SK-N-SH (cell line): ENCODE data around the gene GPR87. TPM values are rescaled to one million over a fixed set of nuclear protein-coding genes. Genes with fewer than 3 reads are reported as not detected.

Experiments
- CTCF ChIA-PET: fragments of 300-600, 350-600 bp; formaldehyde crosslinking; extraction: SDS; loops from one replicate; lab custom pipeline; 2021; lab: Yijun Ruan, JAX
- POLR2A ChIA-PET: fragments of 350-600 bp; sonication (Branson Sonifier 250); formaldehyde crosslinking; extraction: SDS; loops from one replicate; lab custom pipeline; 2020; ENCODE audit warnings: antibody characterized with exemption, inconsistent platforms; lab: Yijun Ruan, JAX
- DNase-seq: peaks from one replicate; pipeline ENCODE4 v3.0.0; 2012
- H2AFZ ChIP-seq: fragments of 200-600 bp; sonication (generic); 2 replicates; pipeline ENCODE4 v1.8.1; 2016; ENCODE audit warnings: antibody characterized with exemption, mild to moderate bottlenecking, low read depth
- H3F3A ChIP-seq: fragments of 200-600 bp; sonication (generic); replicated peaks from 2 replicates; pipeline ENCODE3; 2016; ENCODE audit warnings: antibody characterized with exemption, mild to moderate bottlenecking; ENCODE audit not compliant: insufficient read depth
- H3K27ac ChIP-seq, 2 experiments: fragments of 200-500 bp in 1 of 2; fragments of 200-600 bp in 1 of 2; sonication (Bioruptor generic) in 1 of 2; sonication (generic), shearing (Covaris generic) in 1 of 2; 2 replicates each; pipeline versions ENCODE4 v1.5.1 to v1.6.1; 2014 to 2016; ENCODE audit warnings: low read depth in 2 of 2, inconsistent platforms in 1 of 2, low read length in 1 of 2, mild to moderate bottlenecking in 1 of 2, mixed read lengths in 1 of 2
- H3K27me3 ChIP-seq: fragments of 200-600 bp; sonication (generic), shearing (Covaris generic); 2 replicates; pipeline ENCODE4 v1.6.1; 2016; ENCODE audit warnings: mixed run types; ENCODE audit not compliant: insufficient read depth
- H3K36me3 ChIP-seq, 2 experiments: fragments of 200-500 bp in 1 of 2; fragments of 200-600 bp in 1 of 2; sonication (Bioruptor generic) in 1 of 2; sonication (generic) in 1 of 2; replicated peaks in 1 of 2; 2 replicates each; pipeline versions ENCODE3 to v1.5.1; 2014 to 2016; ENCODE audit warnings: low read length in 1 of 2, mild to moderate bottlenecking in 1 of 2; ENCODE audit not compliant: insufficient read depth in 2 of 2, control insufficient read depth in 1 of 2
- H3K4me1 ChIP-seq, 2 experiments: fragments of 200-500 bp in 1 of 2; fragments of 200-600 bp in 1 of 2; sonication (Bioruptor generic) in 1 of 2; sonication (generic), shearing (Covaris generic) in 1 of 2; 2 replicates each; pipeline versions ENCODE4 v1.5.1 to v1.6.1; 2014 to 2016; ENCODE audit warnings: low read depth in 1 of 2, low read length in 1 of 2, mixed run types in 1 of 2; ENCODE audit not compliant: insufficient read depth in 2 of 2, control insufficient read depth in 1 of 2
- H3K4me2 ChIP-seq: fragments of 200-600 bp; sonication (generic), shearing (Covaris generic); 2 replicates; pipeline ENCODE4 v1.6.1; 2017; ENCODE audit warnings: mixed run types
- H3K4me3 ChIP-seq, 2 experiments: fragments of 200-500 bp in 1 of 2; fragments of 200-600 bp in 1 of 2; sonication (Bioruptor generic) in 1 of 2; sonication (generic), shearing (Covaris generic) in 1 of 2; 2 replicates each; pipeline versions ENCODE4 v1.5.1 to v1.8.1; 2014 to 2016; ENCODE audit warnings: low read depth in 2 of 2, inconsistent platforms in 1 of 2, low read length in 1 of 2, mild to moderate bottlenecking in 1 of 2, mixed read lengths in 1 of 2, moderate library complexity in 1 of 2
- H3K79me2 ChIP-seq: fragments of 200-600 bp; sonication (generic); 2 replicates; pipeline ENCODE4 v1.8.1; 2017; ENCODE audit warnings: mild to moderate bottlenecking; ENCODE audit not compliant: insufficient read depth
- H3K9ac ChIP-seq: fragments of 200-600 bp; sonication (generic); 2 replicates; pipeline ENCODE4 v1.6.1; 2017; ENCODE audit warnings: mixed run types
- H3K9me2 ChIP-seq: fragments of 200-600 bp; sonication (generic); 2 replicates; pipeline ENCODE4 v1.6.1; 2017; ENCODE audit warnings: mixed run types
- H3K9me3 ChIP-seq: fragments of 200-600 bp; sonication (generic); 2 replicates; pipeline ENCODE4 v1.6.1; 2017; ENCODE audit warnings: mixed run types, mild to moderate bottlenecking, moderate library complexity
- H4K20me1 ChIP-seq: fragments of 200-600 bp; sonication (generic); 2 replicates; pipeline ENCODE4 v1.6.1; 2017; ENCODE audit warnings: mild to moderate bottlenecking, mixed run types; ENCODE audit not compliant: insufficient read depth
- CHD2 ChIP-seq: fragments of 150-350 bp; IDR thresholded peaks from 2 replicates; pipeline ENCODE4 v1.6.1; 2018; ENCODE audit warnings: low read length; ENCODE audit not compliant: partially characterized antibody
- CTCF ChIP-seq: fragments of 200-600 bp; sonication (generic); IDR thresholded peaks from 2 replicates; pipeline ENCODE4 v1.6.1; 2017; ENCODE audit warnings: antibody characterized with exemption, mild to moderate bottlenecking, moderate library complexity
- ELF1 ChIP-seq: IDR thresholded peaks from 2 replicates; pipeline ENCODE4 v1.4.0; 2012
- EP300 ChIP-seq, 2 experiments: IDR thresholded peaks; 2 replicates each; pipeline versions ENCODE4 v1.4.0 to v1.6.1; 2012; ENCODE audit warnings: borderline replicate concordance in 1 of 2, low read depth in 1 of 2, low read length in 1 of 2
- EZH2phosphoT487 ChIP-seq: fragments of 200-600 bp; sonication (generic); IDR thresholded peaks from 2 replicates; pipeline ENCODE4 v1.6.1; 2017; ENCODE audit warnings: low read depth, mixed run types, mild to moderate bottlenecking, antibody characterized with exemption, moderate library complexity, borderline replicate concordance
- GATA2 ChIP-seq: sonication (generic); formaldehyde crosslinking; IDR thresholded peaks from 2 replicates; pipeline ENCODE4 v1.5.0; 2020; ENCODE audit warnings: mild to moderate bottlenecking, missing genetic modification reagents
- IRF3 ChIP-seq: fragments of 150-350 bp; IDR thresholded peaks from 2 replicates; pipeline ENCODE4 v1.6.1; 2016; ENCODE audit warnings: mild to moderate bottlenecking, low read depth, low read length
- MAX ChIP-seq: IDR thresholded peaks from 2 replicates; pipeline ENCODE4 v1.4.0; 2012; ENCODE audit warnings: low read depth
- MEF2A ChIP-seq: IDR thresholded peaks from 2 replicates; pipeline ENCODE4 v1.4.0; 2012; ENCODE audit warnings: low read depth, borderline replicate concordance
- NFIC ChIP-seq: IDR thresholded peaks from 2 replicates; pipeline ENCODE4 v1.4.0; 2012; ENCODE audit warnings: borderline replicate concordance
- NRF1 ChIP-seq: IDR thresholded peaks from 2 replicates; pipeline ENCODE4 v1.6.1; 2012; ENCODE audit warnings: low read depth, mild to moderate bottlenecking, low read length
- PBX3 ChIP-seq: IDR thresholded peaks from 2 replicates; pipeline ENCODE4; 2012
- POLR2AphosphoS5 ChIP-seq: IDR thresholded peaks from 2 replicates; pipeline ENCODE4 v1.6.1; 2012; ENCODE audit warnings: low read depth, low read length
- RFX5 ChIP-seq: IDR thresholded peaks from 2 replicates; pipeline ENCODE4 v1.6.1; 2012; ENCODE audit warnings: mild to moderate bottlenecking, improper control_type of control experiment, low read length
- RXRA ChIP-seq: IDR thresholded peaks from 2 replicates; pipeline ENCODE4 v1.4.0; 2012; ENCODE audit warnings: low read depth, mild to moderate bottlenecking, borderline replicate concordance
- SMC3 ChIP-seq: IDR thresholded peaks from 2 replicates; pipeline ENCODE4 v1.6.1; 2012; ENCODE audit warnings: low read depth, low read length, improper control_type of control experiment
- TAF1 ChIP-seq: IDR thresholded peaks from 2 replicates; pipeline ENCODE4 v1.6.1; 2012; ENCODE audit warnings: low read depth, mild to moderate bottlenecking, low read length, moderate library complexity, borderline replicate concordance
- TCF12 ChIP-seq: IDR thresholded peaks from 2 replicates; pipeline ENCODE4 v1.4.0; 2012
- TEAD4 ChIP-seq: IDR thresholded peaks from 2 replicates; pipeline ENCODE4 v1.4.0; 2012; ENCODE audit warnings: mild to moderate bottlenecking, borderline replicate concordance; ENCODE audit not compliant: insufficient read depth
- USF2 ChIP-seq: fragments of 150-350 bp; IDR thresholded peaks from 2 replicates; pipeline ENCODE4 v1.6.1; 2017; ENCODE audit warnings: antibody characterized with exemption, low read length, low read depth, borderline replicate concordance
- ZBTB33 ChIP-seq: IDR thresholded peaks from 2 replicates; pipeline ENCODE4 v1.4.0; 2012; ENCODE audit warnings: low read depth, borderline replicate concordance
- WGBS: methylation state at CpG from one replicate; pipeline ENCODE4 v1.1.6; 2017; ENCODE audit warnings: low lambda C conversion rate; 5-methylcytosine and 5-hydroxymethylcytosine counted together
- polyA plus RNA-seq, 3 experiments: library from polyadenylated mRNA; depleted of rRNA; stranded (reverse); fragments of >200 nt; gene quantifications; 2 replicates each; pipeline ENCODE4 v1.2.3, GENCODE V29; 2012

GPR87 gene
- polyA plus RNA-seq, 1 of the 3 experiments (the other 2 are of a cell fraction) = 2.3 TPM

GRCh38 chr3:151262871-151263525, 53.6 kb downstream of the GPR87 start:
- no peaks in the 10 kb centered on the region for H3K36me3 ChIP-seq
- H2AFZ ChIP-seq = no peak overlapping the region
- POLR2A ChIA-PET = no interaction called here
- CTCF ChIA-PET = interaction anchor here (0.7 to 2.2 kb wide), 5 partner anchors 35 to 539 kb away, joined by 3 to 7 read pairs (median 3); no protein-coding TSS in a partner anchor
- 64% methylated on average over 8 of the region's 8 CpGs for WGBS
- H3K27me3 ChIP-seq = peaks cover 9% of the 10 kb centered on the region
- no peak overlapping the region for H3K27ac ChIP-seq
- H3K4me3 ChIP-seq = no peak overlapping the region
- H3K4me2 ChIP-seq = no peak overlapping the region
- no peaks in the 10 kb centered on the region for H3K79me2 ChIP-seq
- H3K9me2 ChIP-seq = no peaks in the 10 kb centered on the region
- H3F3A ChIP-seq = no peaks in the 10 kb centered on the region
- DNase-seq = no peak
- H4K20me1 ChIP-seq = no peaks in the 10 kb centered on the region
- peaks cover 0 to 6% of the 10 kb centered on the region in 2 experiments; a peak in 2 of 4 replicates for H3K4me1 ChIP-seq
- H3K9ac ChIP-seq = no peak overlapping the region
- TF ChIP-seq TCF12 = no peak
- TF ChIP-seq RXRA = no peak
- TF ChIP-seq USF2 = no peak
- no peak for TF ChIP-seq ELF1
- TF ChIP-seq GATA2 = no peak
- H3K9me3 ChIP-seq = no peaks in the 10 kb centered on the region

- no peaks in the 10 kb centered on the region for H3F3A ChIP-seq
- no peaks in the 10 kb centered on the region for H4K20me1 ChIP-seq
- H3K4me3 ChIP-seq = no peak overlapping the region
- H3K4me2 ChIP-seq = no peak overlapping the region
- H3K9ac ChIP-seq = no peak overlapping the region
- no peaks in the 10 kb centered on the region for H3K9me3 ChIP-seq
- no peaks in the 10 kb centered on the region for H3K79me2 ChIP-seq
- peaks cover 14% of the 10 kb centered on the region for H3K27me3 ChIP-seq
- H3K4me1 ChIP-seq = peaks cover 0 to 6% of the 10 kb centered on the region in 2 experiments; a peak in 2 of 4 replicates
- 27% methylated on average over 3 of the region's 3 CpGs for WGBS
- no peaks in the 10 kb centered on the region for H3K36me3 ChIP-seq
- no peaks in the 10 kb centered on the region for H3K9me2 ChIP-seq
- POLR2A ChIA-PET = no interaction called here
- H3K27ac ChIP-seq = no peak overlapping the region
- no peak overlapping the region for H2AFZ ChIP-seq
- CTCF ChIA-PET = interaction anchor here (0.6 to 2.5 kb wide), 3 partner anchors 32 to 579 kb away, joined by 3 to 11 read pairs (median 9); no protein-coding TSS in a partner anchor
- no peak for DNase-seq
- TF ChIP-seq POLR2AphosphoS5 (no peak), TEAD4 (no peak), TCF12 (no peak), PBX3 (no peak), SMC3 (no peak), RXRA (no peak), MAX (no peak), EZH2phosphoT487 (no peak), NFIC (no peak), RFX5 (no peak), MEF2A (no peak), CHD2 (no peak), NRF1 (no peak), TAF1 (no peak), CTCF (no peak), ZBTB33 (no peak), EP300 (IDR thresholded peaks at IDR 0.05; ENCODE audit: borderline replicate concordance in 1 of 2, low read depth in 1 of 2, low read length in 1 of 2) (no peak), IRF3 (no peak)
Observed at GRCh38 chr3:151259664-151260063, 57.0 kb downstream of the GPR87 start.
